GM12878 (cell line): ENCODE measurements around the gene FSTL4. TPM values are rescaled to one million over a fixed set of nuclear protein-coding genes. Genes with fewer than 3 reads are reported as not detected.

Experiments
- ATAC-seq: fragments of 200-7000 bp; cut with Tn5 transposase; 3 replicates; pipeline ENCODE4 v1.9.1; 2020; ENCODE audit warnings: mild to moderate bottlenecking, moderate library complexity
- BruUV-seq: library from RNA; stranded (reverse); fragments of 400-500 nt; replicated peaks from 2 replicates; lab custom pipeline; 2021; lab: Mats Ljungman, UMichigan
- CTCF ChIA-PET: fragments of 300-600 bp; sonication (Branson Sonifier 250); formaldehyde crosslinking; extraction: SDS; loops from one replicate; lab custom pipeline; 2021; ENCODE audit warnings: inconsistent platforms; lab: Yijun Ruan, JAX
- POLR2A ChIA-PET: fragments of 350-600 bp; formaldehyde crosslinking; extraction: SDS; loops from one replicate; lab custom pipeline; 2021; ENCODE audit warnings: inconsistent platforms; lab: Charles Lee
- RAD21 ChIA-PET: fragments of 300-600 bp; sonication (Branson Sonifier 250); formaldehyde crosslinking; loops from one replicate; lab custom pipeline; 2023; ENCODE audit warnings: antibody characterized with exemption; ENCODE audit not compliant: unreplicated experiment; lab: Charles Lee
- SMC1A ChIA-PET: fragments of 300-600 bp; sonication (Branson Sonifier 250); formaldehyde crosslinking; loops from one replicate; lab custom pipeline; 2023; ENCODE audit not compliant: unreplicated experiment, uncharacterized antibody; lab: Charles Lee
- DNase-seq: peaks from one replicate; pipeline ENCODE4 v3.0.0-alpha.2; 2011; ENCODE audit warnings: low read depth, low spot score
- FAIRE-seq: peaks from 3 replicates; lab custom pipeline; 2011; peaks lifted over from hg19 to GRCh38; lab: Jason Lieb, UNC
- H2AFZ ChIP-seq: 2 replicates; pipeline ENCODE4 v1.6.0; 2011; ENCODE audit warnings: low read depth, low read length, control low read depth; ENCODE audit not compliant: control insufficient read depth
- H3K27ac ChIP-seq: 2 replicates; pipeline ENCODE4 v1.5.1; 2011; ENCODE audit warnings: control low read depth; ENCODE audit not compliant: control insufficient read depth, insufficient read depth
- H3K27me3 ChIP-seq, 2 experiments: replicated peaks in 1 of 2; 2 replicates each; pipeline versions ENCODE4 v1.6.0 to v1.6.1; 2011; ENCODE audit warnings: low read length in 1 of 2; ENCODE audit not compliant: control insufficient read depth in 2 of 2, insufficient read depth in 2 of 2
- H3K36me3 ChIP-seq, 2 experiments: 2 replicates each; pipeline ENCODE4 v1.5.1; 2011; ENCODE audit warnings: low read length in 1 of 2; ENCODE audit not compliant: control insufficient read depth in 2 of 2, insufficient read depth in 2 of 2
- H3K4me1 ChIP-seq: 2 replicates; pipeline ENCODE4 v1.6.1; 2011; ENCODE audit warnings: mild to moderate bottlenecking, low read length, moderate library complexity, mixed read lengths; ENCODE audit not compliant: control insufficient read depth, insufficient read depth
- H3K4me2 ChIP-seq: 2 replicates; pipeline ENCODE4 v1.6.0; 2011; ENCODE audit warnings: control low read depth; ENCODE audit not compliant: control insufficient read depth, insufficient read depth
- H3K4me3 ChIP-seq: fragments of 200-600 bp; sonication (generic); 2 replicates; pipeline ENCODE4 v1.5.1; 2016
- H3K79me2 ChIP-seq: 2 replicates; pipeline ENCODE4 v1.6.0; 2011; ENCODE audit warnings: low read length; ENCODE audit not compliant: control insufficient read depth, insufficient read depth
- H3K9ac ChIP-seq: 2 replicates; pipeline ENCODE4 v1.8.0; 2011; ENCODE audit warnings: low read length, control low read depth, mixed read lengths; ENCODE audit not compliant: control insufficient read depth, insufficient read depth
- H3K9me3 ChIP-seq: replicated peaks from 3 replicates; pipeline ENCODE4 v1.5.1; 2011; ENCODE audit warnings: mild to moderate bottlenecking, low read length; ENCODE audit not compliant: control insufficient read depth, insufficient read depth
- H4K20me1 ChIP-seq: 2 replicates; pipeline ENCODE4 v1.6.0; 2011; ENCODE audit not compliant: control insufficient read depth, insufficient read depth
- BMI1 ChIP-seq: fragments of 450-650 bp; IDR thresholded peaks from 2 replicates; pipeline ENCODE4 v1.6.1; 2016; ENCODE audit warnings: mild to moderate bottlenecking, moderate library complexity, borderline replicate concordance
- IKZF1 ChIP-seq: fragments of 450-650 bp; conservative IDR thresholded peaks from 2 replicates; pipeline ENCODE4 v1.6.1; 2017; ENCODE audit warnings: antibody characterized with exemption, mild to moderate bottlenecking
- RELB ChIP-seq: fragments of 450-650 bp; IDR thresholded peaks from 2 replicates; pipeline ENCODE4 v1.6.1; 2017; ENCODE audit warnings: low read depth, mild to moderate bottlenecking, moderate library complexity
- SKIL ChIP-seq: fragments of 450-650 bp; IDR thresholded peaks from 2 replicates; pipeline ENCODE4 v1.6.1; 2017; ENCODE audit warnings: mild to moderate bottlenecking, low read depth, inconsistent platforms; ENCODE audit not compliant: poor library complexity, severe bottlenecking
- WGBS: methylation state at CpG from one replicate; pipeline ENCODE4 v1.1.6; 2016; ENCODE audit warnings: low lambda C conversion rate; ENCODE audit not compliant: insufficient replicate concordance, insufficient coverage; ENCODE audit errors: missing lambda C conversion rate; 5-methylcytosine and 5-hydroxymethylcytosine counted together
- in situ Hi-C: fragments of 300-500 bp; cut with MboI; formaldehyde crosslinking; loops from 9 replicates; pipeline ENCODE4 v1.14.3; 2018; ENCODE audit warnings: mixed read lengths
- intact Hi-C: fragments of 100-400 bp; cut with micrococcal nuclease; formaldehyde crosslinking; loops from one replicate; pipeline ENCODE4 v1.14.2; 2022; ENCODE audit not compliant: unreplicated experiment
- polyA plus RNA-seq, 11 experiments: library from polyadenylated mRNA; depleted of rRNA in 4 of 11; unstranded in 6 of 11; stranded (reverse) in 5 of 11; fragments of >200 nt; fragmentation: Nextera tagmentation in 4 of 11; fragmentation: Illumina TruSeq in 1 of 11; extraction: Ambion mirVana in 4 of 11; extraction: Trizol in 1 of 11; gene quantifications; 1 replicate in 1 of 11; 2 replicates in 10 of 11; pipeline versions ENCODE4 v1.2.1 to v1.2.3, GENCODE V29; 2011 to 2016; ENCODE audit warnings: inconsistent platforms in 2 of 11, missing spikeins in 2 of 11, low read depth in 1 of 11
- total RNA-seq, 4 experiments: library from RNA; depleted of rRNA in 3 of 4; stranded (reverse); fragments of >200 nt in 3 of 4; fragmentation: Illumina TruSeq in 1 of 4; extraction: Trizol in 1 of 4; gene quantifications; 2 replicates each; pipeline versions ENCODE4 v1.2.1 to v1.2.3, GENCODE V29; 2013 to 2021
- TF ChIP-seq, protein P1 (sequence below): fragments of 450-650 bp; IDR thresholded peaks from 2 replicates; pipeline ENCODE4 v1.6.1; 2018; ENCODE audit warnings: borderline replicate concordance, mild to moderate bottlenecking; ENCODE audit not compliant: partially characterized antibody
- TF ChIP-seq, protein P2 (sequence below): fragments of 450-650 bp; conservative IDR thresholded peaks from 2 replicates; pipeline ENCODE4 v1.6.1; 2017; ENCODE audit warnings: mild to moderate bottlenecking, moderate library complexity

FSTL4 gene
- total and polyA plus RNA-seq, 10 of the 15 experiments (the other 5 are each of a cell fraction or from before 2014, with no cell fraction given) = 0.01 to 0.79 (median 0.21) TPM; not detected in 6

GRCh38 chr5:133483406-133484090 lies 128.8 kb downstream of the FSTL4 start:
- SMC1A ChIA-PET = no interaction called here
- H3K36me3 ChIP-seq = no peaks in the 10 kb centered on the region
- RAD21 ChIA-PET = no interaction called here
- H3K9me3 ChIP-seq = no peaks in the 10 kb centered on the region
- no peaks in the 10 kb centered on the region for H3K4me1 ChIP-seq
- no TSS peak for BruUV-seq
- FAIRE-seq (no peak), ATAC-seq (no peak), DNase-seq (no peak)
- POLR2A ChIA-PET = no interaction called here
- CTCF ChIA-PET = no interaction called here
- no peaks in the 10 kb centered on the region for H4K20me1 ChIP-seq
- no peak overlapping the region for H3K4me2 ChIP-seq
- H3K9ac ChIP-seq = no peak overlapping the region
- 4% methylated on average over 5 of the region's 5 CpGs for WGBS
- H3K27me3 ChIP-seq = peaks cover 0 to 1% of the 10 kb centered on the region in 2 experiments; a peak in 3 of 4 replicates
- H3K4me3 ChIP-seq = no peak overlapping the region
- TF ChIP-seq, protein P1, sequence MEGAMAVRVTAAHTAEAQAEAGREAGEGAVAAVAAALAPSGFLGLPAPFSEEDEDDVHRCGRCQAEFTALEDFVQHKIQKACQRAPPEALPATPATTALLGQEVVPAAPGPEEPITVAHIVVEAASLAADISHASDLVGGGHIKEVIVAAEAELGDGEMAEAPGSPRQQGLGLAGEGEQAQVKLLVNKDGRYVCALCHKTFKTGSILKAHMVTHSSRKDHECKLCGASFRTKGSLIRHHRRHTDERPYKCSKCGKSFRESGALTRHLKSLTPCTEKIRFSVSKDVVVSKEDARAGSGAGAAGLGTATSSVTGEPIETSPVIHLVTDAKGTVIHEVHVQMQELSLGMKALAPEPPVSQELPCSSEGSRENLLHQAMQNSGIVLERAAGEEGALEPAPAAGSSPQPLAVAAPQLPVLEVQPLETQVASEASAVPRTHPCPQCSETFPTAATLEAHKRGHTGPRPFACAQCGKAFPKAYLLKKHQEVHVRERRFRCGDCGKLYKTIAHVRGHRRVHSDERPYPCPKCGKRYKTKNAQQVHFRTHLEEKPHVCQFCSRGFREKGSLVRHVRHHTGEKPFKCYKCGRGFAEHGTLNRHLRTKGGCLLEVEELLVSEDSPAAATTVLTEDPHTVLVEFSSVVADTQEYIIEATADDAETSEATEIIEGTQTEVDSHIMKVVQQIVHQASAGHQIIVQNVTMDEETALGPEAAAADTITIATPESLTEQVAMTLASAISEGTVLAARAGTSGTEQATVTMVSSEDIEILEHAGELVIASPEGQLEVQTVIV = no peak
- TF ChIP-seq BMI1 = no peak
- no peak for TF ChIP-seq IKZF1
- no peak for TF ChIP-seq SKIL
- TF ChIP-seq, protein P2, sequence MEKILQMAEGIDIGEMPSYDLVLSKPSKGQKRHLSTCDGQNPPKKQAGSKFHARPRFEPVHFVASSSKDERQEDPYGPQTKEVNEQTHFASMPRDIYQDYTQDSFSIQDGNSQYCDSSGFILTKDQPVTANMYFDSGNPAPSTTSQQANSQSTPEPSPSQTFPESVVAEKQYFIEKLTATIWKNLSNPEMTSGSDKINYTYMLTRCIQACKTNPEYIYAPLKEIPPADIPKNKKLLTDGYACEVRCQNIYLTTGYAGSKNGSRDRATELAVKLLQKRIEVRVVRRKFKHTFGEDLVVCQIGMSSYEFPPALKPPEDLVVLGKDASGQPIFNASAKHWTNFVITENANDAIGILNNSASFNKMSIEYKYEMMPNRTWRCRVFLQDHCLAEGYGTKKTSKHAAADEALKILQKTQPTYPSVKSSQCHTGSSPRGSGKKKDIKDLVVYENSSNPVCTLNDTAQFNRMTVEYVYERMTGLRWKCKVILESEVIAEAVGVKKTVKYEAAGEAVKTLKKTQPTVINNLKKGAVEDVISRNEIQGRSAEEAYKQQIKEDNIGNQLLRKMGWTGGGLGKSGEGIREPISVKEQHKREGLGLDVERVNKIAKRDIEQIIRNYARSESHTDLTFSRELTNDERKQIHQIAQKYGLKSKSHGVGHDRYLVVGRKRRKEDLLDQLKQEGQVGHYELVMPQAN = no peak
- TF ChIP-seq RELB = no peak
- no peak overlapping the region for H3K27ac ChIP-seq
- no peaks in the 10 kb centered on the region for H3K79me2 ChIP-seq
- in situ Hi-C loops = no loop called here
- intact Hi-C loops = loop anchor here (10.0 kb wide), 1 partner anchor 381 kb away; no protein-coding TSS in a partner anchor
- no peak overlapping the region for H2AFZ ChIP-seq
